Sigmoid colon (tissue), 4 donors: ENCODE results near the gene IGLON5.

Source experiments
- EP300 ChIP-seq, 4 donors: sonication (generic); formaldehyde crosslinking; IDR thresholded peaks; one replicate each; pipeline ENCODE4 v1.6.1; 2017; ENCODE audit warnings: antibody characterized with exemption in 4 of 4
- POLR2A ChIP-seq, 2 donors: fragments of 450-650 bp; IDR thresholded peaks; one replicate each; pipeline ENCODE4 v1.6.1; 2016; ENCODE audit warnings: antibody characterized with exemption in 2 of 2, mild to moderate bottlenecking in 2 of 2, moderate library complexity in 2 of 2
- POLR2AphosphoS5 ChIP-seq, 4 donors: sonication (generic); formaldehyde crosslinking; IDR thresholded peaks; one replicate each; pipeline ENCODE4 v1.6.1; 2017; ENCODE audit warnings: antibody characterized with exemption in 4 of 4
- TF ChIP-seq, protein P1 (sequence below), 4 experiments: fragments of 450-650 bp in 3 of 4; fragments of 200-600 bp in 1 of 4; IDR thresholded peaks; one replicate each; pipeline ENCODE4 v1.5.1; 2016 to 2019; ENCODE audit warnings: antibody characterized with exemption in 4 of 4, mild to moderate bottlenecking in 3 of 4, moderate library complexity in 2 of 4

DNA sequence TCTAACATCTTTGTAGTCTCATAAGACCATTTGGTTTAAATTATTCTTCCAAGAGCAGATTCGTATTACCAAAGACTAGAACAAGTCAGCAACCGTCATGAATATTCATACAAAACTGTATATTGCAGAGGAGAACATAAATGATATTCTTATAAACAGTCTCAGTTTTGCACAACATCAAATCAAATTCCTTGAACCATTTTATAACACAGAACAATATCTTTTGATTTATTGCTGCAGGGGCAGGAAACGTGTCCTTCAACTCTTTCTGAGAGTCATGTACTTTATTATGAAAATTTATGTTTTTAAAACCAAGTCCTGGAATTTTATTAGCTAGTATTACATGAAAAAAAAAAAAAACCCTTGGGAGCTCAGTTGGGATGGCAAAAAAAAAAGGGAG lies 34.3 kb upstream of the IGLON5 start:
- TF ChIP-seq EP300 (IDR thresholded peaks at IDR 0.05) = no peak
- TF ChIP-seq, protein P1, sequence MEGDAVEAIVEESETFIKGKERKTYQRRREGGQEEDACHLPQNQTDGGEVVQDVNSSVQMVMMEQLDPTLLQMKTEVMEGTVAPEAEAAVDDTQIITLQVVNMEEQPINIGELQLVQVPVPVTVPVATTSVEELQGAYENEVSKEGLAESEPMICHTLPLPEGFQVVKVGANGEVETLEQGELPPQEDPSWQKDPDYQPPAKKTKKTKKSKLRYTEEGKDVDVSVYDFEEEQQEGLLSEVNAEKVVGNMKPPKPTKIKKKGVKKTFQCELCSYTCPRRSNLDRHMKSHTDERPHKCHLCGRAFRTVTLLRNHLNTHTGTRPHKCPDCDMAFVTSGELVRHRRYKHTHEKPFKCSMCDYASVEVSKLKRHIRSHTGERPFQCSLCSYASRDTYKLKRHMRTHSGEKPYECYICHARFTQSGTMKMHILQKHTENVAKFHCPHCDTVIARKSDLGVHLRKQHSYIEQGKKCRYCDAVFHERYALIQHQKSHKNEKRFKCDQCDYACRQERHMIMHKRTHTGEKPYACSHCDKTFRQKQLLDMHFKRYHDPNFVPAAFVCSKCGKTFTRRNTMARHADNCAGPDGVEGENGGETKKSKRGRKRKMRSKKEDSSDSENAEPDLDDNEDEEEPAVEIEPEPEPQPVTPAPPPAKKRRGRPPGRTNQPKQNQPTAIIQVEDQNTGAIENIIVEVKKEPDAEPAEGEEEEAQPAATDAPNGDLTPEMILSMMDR (IDR thresholded peaks at IDR 0.05) = no peak
- TF ChIP-seq POLR2AphosphoS5 (IDR thresholded peaks at IDR 0.05) = no peak
- TF ChIP-seq POLR2A (IDR thresholded peaks at IDR 0.05) = no peak
